ENCODE data around the gene PCDH9.

Gene PCDH9

GRCh38 chr13:66459143-66459542 lies 771.0 kb downstream of the PCDH9 start:
- no peak for TF ChIP-seq CTCF (IDR thresholded peaks at IDR 0.05; ENCODE audit: low read depth, low read length)
- no peak for TF ChIP-seq MYC (IDR thresholded peaks at IDR 0.05; ENCODE audit: low read depth, low read length)
- TF ChIP-seq POLR2A (IDR thresholded peaks at IDR 0.05; ENCODE audit: extremely low read depth, insufficient read length): no peak
- TF ChIP-seq MAX (IDR thresholded peaks at IDR 0.05; ENCODE audit: low read depth, low read length): no peak

DNA sequence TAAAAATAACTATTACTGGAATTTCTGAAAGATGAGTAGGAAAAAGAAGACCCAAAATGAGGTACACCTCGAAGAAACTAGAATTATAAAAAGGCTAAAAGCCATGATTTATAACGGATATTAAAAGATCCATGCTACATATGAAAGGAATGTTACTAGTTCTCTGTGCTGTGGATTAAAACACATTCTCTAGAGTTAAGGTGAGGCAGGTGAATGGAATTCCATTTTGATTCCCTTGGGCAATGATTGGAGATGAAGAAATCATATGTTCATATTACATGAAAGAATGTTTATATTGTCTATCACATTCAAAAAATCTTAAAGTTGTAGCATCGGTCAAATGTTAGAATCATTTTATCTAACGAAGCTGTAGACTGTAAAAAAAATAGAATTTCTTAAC lies 783.7 kb downstream of the PCDH9 start:
- no peak for TF ChIP-seq MAX (IDR thresholded peaks at IDR 0.05; ENCODE audit: low read depth, low read length)
- TF ChIP-seq CTCF (IDR thresholded peaks at IDR 0.05; ENCODE audit: low read depth, low read length): no peak
- TF ChIP-seq MYC (IDR thresholded peaks at IDR 0.05; ENCODE audit: low read depth, low read length): no peak
- TF ChIP-seq POLR2A (IDR thresholded peaks at IDR 0.05; ENCODE audit: extremely low read depth, insufficient read length): no peak
- DNase-seq (ENCODE audit: low read depth): no peak
- no peak overlapping the region for H3K4me3 ChIP-seq (ENCODE audit: low read depth, low read length)

More at GRCh38 chr13:66459143-66459542, 771.0 kb downstream of the PCDH9 start:
- DNase-seq (ENCODE audit: low read depth): no peak
- no peak overlapping the region for H3K4me3 ChIP-seq (ENCODE audit: low read depth, low read length)

GRCh38 chr13:66443926-66444325 lies 786.2 kb downstream of the PCDH9 start:
- no peak for DNase-seq (ENCODE audit: low read depth)
- TF ChIP-seq CTCF (IDR thresholded peaks at IDR 0.05; ENCODE audit: low read depth, low read length): no peak
- TF ChIP-seq MAX (IDR thresholded peaks at IDR 0.05; ENCODE audit: low read depth, low read length): no peak
- TF ChIP-seq POLR2A (IDR thresholded peaks at IDR 0.05; ENCODE audit: extremely low read depth, insufficient read length): no peak
- no peak for TF ChIP-seq MYC (IDR thresholded peaks at IDR 0.05; ENCODE audit: low read depth, low read length)
- H3K4me3 ChIP-seq (ENCODE audit: low read depth, low read length): no peak overlapping the region

- no peak overlapping the region for H3K4me3 ChIP-seq (ENCODE audit: low read depth, low read length)
- DNase-seq (ENCODE audit: low read depth): no peak
- TF ChIP-seq CTCF (IDR thresholded peaks at IDR 0.05; ENCODE audit: low read depth, low read length) (no peak), MAX (IDR thresholded peaks at IDR 0.05; ENCODE audit: low read depth, low read length) (no peak), MYC (IDR thresholded peaks at IDR 0.05; ENCODE audit: low read depth, low read length) (no peak), POLR2A (IDR thresholded peaks at IDR 0.05; ENCODE audit: extremely low read depth, insufficient read length) (no peak)
Measured at GRCh38 chr13:66440938-66441337, 789.2 kb downstream of the PCDH9 start.

DNA sequence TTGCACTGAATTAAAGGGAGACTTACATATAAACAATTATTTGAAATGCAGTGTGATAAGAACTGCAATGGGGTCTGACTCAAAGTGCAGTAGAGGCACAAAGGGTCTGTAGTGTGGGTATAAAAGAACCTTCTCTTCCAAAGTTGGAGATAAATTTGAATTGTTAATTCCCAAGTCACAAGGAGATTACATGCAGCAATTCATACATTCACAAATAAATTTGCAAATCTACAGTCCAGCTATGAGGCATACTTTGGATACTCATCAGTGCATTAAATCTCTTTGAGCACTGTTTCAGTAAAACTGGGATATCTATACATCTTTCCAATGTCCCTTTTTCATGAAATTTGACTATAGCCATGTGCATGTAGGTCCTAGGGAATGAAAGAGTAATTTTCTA lies 799.4 kb downstream of the PCDH9 start:
- TF ChIP-seq CTCF (IDR thresholded peaks at IDR 0.05; ENCODE audit: low read depth, low read length) (no peak), MAX (IDR thresholded peaks at IDR 0.05; ENCODE audit: low read depth, low read length) (no peak), MYC (IDR thresholded peaks at IDR 0.05; ENCODE audit: low read depth, low read length) (no peak), POLR2A (IDR thresholded peaks at IDR 0.05; ENCODE audit: extremely low read depth, insufficient read length) (no peak)
- DNase-seq (ENCODE audit: low read depth): no peak
- H3K4me3 ChIP-seq (ENCODE audit: low read depth, low read length): no peak overlapping the region

- no peak overlapping the region for H3K4me3 ChIP-seq (ENCODE audit: low read depth, low read length)
- no peak for TF ChIP-seq CTCF (IDR thresholded peaks at IDR 0.05; ENCODE audit: low read depth, low read length)
- no peak for TF ChIP-seq POLR2A (IDR thresholded peaks at IDR 0.05; ENCODE audit: extremely low read depth, insufficient read length)
- TF ChIP-seq MAX (IDR thresholded peaks at IDR 0.05; ENCODE audit: low read depth, low read length): no peak
- no peak for TF ChIP-seq MYC (IDR thresholded peaks at IDR 0.05; ENCODE audit: low read depth, low read length)
- DNase-seq (ENCODE audit: low read depth): no peak
Measured at GRCh38 chr13:66430269-66430668, 799.9 kb downstream of the PCDH9 start.
